ENCODE data around the gene NFKBIA.
"Not testable (repeated sequence)": the region's sequence is repeated elsewhere in the genome, so short reads cannot be mapped to it uniquely, and the experiment has no call there.

Gene NFKBIA

DNA sequence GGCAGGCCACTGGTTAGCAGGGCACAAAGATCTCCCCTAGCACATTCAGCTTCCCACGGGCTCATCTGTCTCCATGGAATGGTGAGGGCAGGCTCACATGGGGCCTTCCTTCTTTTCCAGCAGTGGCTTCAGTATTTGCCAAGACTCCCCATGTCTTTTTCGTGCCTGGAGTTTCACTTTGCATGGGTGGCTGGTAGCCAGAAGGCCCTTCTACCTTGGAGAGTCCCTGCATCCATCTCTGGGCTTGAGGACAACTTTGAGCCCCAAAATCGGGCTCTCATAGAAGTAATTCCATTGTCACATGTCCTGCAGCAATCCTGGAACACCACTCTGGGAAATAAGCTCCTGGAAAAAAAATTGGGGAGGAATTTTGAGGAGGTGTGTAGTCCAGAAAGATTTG, 42.1 kb downstream of the NFKBIA start:
- Histone ChIP-seq H3K36me3 (no peaks in the 10 kb centered on the region), H3K27ac (no peak overlapping the region), H3K27me3 (no peaks in the 10 kb centered on the region), H3K4me1 (ENCODE audit: control insufficient read depth in 1 of 2, insufficient read depth in 1 of 2, low read depth in 1 of 2, low read length in 1 of 2) (peaks cover 16% of the 10 kb centered on the region in 2 experiments), H3K4me3 (ENCODE audit: low read depth in 1 of 2, low read length in 1 of 2) (no peak overlapping the region), H3K9me3 (no peaks in the 10 kb centered on the region)
- TF ChIP-seq, protein P1, sequence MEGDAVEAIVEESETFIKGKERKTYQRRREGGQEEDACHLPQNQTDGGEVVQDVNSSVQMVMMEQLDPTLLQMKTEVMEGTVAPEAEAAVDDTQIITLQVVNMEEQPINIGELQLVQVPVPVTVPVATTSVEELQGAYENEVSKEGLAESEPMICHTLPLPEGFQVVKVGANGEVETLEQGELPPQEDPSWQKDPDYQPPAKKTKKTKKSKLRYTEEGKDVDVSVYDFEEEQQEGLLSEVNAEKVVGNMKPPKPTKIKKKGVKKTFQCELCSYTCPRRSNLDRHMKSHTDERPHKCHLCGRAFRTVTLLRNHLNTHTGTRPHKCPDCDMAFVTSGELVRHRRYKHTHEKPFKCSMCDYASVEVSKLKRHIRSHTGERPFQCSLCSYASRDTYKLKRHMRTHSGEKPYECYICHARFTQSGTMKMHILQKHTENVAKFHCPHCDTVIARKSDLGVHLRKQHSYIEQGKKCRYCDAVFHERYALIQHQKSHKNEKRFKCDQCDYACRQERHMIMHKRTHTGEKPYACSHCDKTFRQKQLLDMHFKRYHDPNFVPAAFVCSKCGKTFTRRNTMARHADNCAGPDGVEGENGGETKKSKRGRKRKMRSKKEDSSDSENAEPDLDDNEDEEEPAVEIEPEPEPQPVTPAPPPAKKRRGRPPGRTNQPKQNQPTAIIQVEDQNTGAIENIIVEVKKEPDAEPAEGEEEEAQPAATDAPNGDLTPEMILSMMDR (IDR thresholded peaks at IDR 0.05) = no peak

DNA sequence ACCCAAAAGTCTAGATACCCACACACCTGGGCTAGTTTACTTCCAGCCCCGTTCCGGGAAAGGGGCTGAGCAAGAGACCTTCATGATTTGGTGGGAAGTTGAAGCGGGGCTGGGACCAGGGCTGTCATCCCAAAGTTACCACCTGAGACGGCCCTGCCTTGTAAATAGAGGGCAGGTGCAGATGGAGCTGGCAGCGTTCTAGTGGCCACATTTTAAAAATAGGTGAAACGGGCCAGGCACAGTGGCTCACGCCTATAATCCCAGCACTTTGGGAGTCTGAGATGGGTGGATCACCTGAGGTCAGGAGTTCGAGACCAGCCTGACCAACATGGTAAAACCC, 43.4 kb downstream of the NFKBIA start:
- Histone ChIP-seq H3K4me3 (ENCODE audit: low read depth in 1 of 2, low read length in 1 of 2) (no peak overlapping the region), H3K36me3 (no peaks in the 10 kb centered on the region), H3K9me3 (no peaks in the 10 kb centered on the region), H3K27ac (no peak overlapping the region), H3K4me1 (ENCODE audit: control insufficient read depth in 1 of 2, insufficient read depth in 1 of 2, low read depth in 1 of 2, low read length in 1 of 2) (peaks cover 4 to 6% of the 10 kb centered on the region in 2 experiments), H3K27me3 (no peaks in the 10 kb centered on the region)
- TF ChIP-seq, protein P1 (IDR thresholded peaks at IDR 0.05) = no peak

DNA sequence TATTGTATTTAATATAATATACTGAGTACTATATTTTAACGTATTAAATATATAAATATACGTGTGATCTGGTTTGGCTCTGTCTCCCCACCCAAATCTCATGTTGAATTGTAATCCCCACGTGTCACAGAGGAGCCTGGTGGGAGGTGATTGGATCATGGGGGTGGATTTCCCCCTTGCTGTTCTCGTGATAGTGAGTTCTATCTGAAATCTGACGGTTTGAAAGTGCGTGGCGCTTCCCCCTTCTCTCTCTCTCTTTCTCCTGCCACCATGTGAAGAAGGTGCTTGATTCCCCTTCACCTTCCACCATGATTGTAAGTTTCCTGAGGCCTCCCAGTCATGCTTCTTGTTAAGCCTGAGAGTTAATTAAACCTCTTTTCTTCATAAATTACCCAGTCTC, 44.9 kb downstream of the NFKBIA start:
- not testable (repeated sequence) for H3K4me3 ChIP-seq (ENCODE audit: low read depth in 1 of 2, low read length in 1 of 2); H3K27ac ChIP-seq; H3K36me3 ChIP-seq; H3K9me3 ChIP-seq; H3K4me1 ChIP-seq (ENCODE audit: control insufficient read depth in 1 of 2, insufficient read depth in 1 of 2, low read depth in 1 of 2, low read length in 1 of 2); H3K27me3 ChIP-seq

DNA sequence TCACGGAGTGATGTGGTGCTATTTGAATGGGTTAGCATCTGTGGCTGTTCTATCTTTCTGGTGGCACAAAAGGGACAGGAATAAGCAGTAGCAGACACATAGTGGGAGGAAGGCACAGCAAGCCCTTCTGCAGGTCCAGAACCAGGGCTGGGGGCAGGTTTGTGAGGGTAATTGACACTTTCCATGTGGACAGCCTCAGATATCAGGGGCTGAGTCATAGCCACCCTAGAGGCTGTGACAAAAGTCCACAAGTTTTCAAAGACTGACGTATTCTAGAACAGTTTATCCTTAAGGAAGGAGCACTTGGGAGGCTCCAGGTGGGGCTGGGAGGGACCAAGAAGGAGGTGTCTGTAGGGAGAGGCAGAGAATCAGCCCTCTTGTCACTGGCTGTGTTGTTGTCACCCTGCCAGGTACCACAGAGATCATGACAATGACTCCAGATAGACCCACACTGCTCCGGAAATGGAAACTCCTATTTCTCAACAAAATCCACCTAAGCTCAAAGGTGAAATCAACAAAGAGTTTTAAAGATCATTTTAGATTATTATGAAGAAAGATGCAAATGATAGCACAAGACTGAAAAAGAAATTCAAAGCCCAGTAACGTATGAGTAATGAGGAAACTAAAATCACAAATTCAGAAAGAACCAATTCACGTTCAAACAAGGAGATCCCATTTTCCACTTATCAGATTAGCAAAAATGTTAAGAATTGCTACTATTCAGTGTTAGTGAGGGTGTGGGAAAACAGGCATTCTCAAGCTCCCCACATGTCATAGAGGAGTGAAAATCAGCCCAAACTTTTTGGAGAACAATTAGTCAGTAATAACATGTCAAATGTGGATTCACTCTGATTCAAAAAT, 48.3 kb downstream of the NFKBIA start:
- no peak overlapping the region for H3K4me3 ChIP-seq (ENCODE audit: low read depth in 1 of 2, low read length in 1 of 2)
- no peaks in the 10 kb centered on the region for H3K27me3 ChIP-seq
- peaks cover 21 to 24% of the 10 kb centered on the region in 2 experiments for H3K4me1 ChIP-seq (ENCODE audit: control insufficient read depth in 1 of 2, insufficient read depth in 1 of 2, low read depth in 1 of 2, low read length in 1 of 2)
- H3K9me3 ChIP-seq = no peaks in the 10 kb centered on the region
- H3K27ac ChIP-seq = no peak overlapping the region
- TF ChIP-seq, protein P1 (IDR thresholded peaks at IDR 0.05) = no peak
- H3K36me3 ChIP-seq = no peaks in the 10 kb centered on the region

DNA sequence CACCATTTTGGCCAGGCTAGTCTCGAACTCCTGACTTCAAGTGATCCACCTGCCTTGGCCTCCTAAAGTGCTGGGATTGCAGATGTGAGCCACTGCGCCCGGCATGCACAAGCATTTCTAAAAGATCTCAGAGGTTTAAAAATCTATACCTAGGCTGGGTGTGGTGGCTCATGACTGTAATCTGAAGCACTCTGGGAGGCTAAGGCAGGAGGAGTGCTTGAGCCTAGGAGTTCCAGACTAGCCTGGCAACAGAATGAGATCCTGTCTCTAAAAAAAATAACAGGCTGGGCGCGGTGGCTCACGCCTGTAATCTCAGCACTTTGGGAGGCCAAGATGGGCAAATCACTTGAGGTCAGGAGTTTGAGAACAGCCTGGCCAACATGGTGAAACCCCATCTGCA, 49.3 kb downstream of the NFKBIA start:
- not testable (repeated sequence) for H3K9me3 ChIP-seq; H3K27ac ChIP-seq; H3K36me3 ChIP-seq; H3K27me3 ChIP-seq; H3K4me3 ChIP-seq (ENCODE audit: low read depth in 1 of 2, low read length in 1 of 2)
- H3K4me1 ChIP-seq (ENCODE audit: control insufficient read depth in 1 of 2, insufficient read depth in 1 of 2, low read depth in 1 of 2, low read length in 1 of 2) = peaks cover 21 to 24% of the 10 kb centered on the region in 2 experiments

DNA sequence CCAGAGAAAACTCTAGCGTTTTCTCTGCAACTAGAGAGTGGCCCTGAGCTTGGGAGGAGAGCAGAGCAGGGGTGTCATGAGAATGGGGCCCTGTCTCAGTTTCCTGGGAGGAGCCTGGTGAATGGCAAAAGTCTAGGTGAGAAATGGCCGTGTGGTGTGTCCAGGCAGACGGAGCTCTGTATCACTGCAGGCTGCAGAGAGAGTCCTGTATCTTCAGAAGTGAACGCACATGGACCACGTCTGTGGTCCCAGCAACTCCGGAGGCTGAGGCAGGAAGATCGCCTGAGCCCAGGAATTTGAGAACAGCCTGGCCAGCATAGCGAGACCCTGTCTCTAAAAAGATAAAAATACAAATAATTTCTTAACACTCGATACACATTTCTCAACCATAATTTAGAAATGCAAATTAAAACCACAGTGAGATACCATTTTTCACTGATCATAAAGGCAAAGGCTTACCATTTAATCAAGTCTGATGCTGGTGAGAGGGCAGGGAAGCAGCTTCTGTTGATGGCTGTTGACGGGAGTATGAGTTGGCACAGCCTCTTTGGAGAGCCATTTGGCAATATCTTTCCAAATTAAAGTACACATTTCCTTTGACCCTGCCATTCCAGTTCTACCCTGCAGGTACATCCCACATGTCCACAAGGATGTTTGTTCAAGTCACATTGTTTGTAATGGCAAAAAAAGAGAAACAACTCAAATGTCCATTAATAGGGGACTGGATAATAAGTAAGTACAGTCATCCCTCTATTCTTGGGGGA, 51.0 kb downstream of the NFKBIA start:
- H3K4me1 ChIP-seq (ENCODE audit: control insufficient read depth in 1 of 2, insufficient read depth in 1 of 2, low read depth in 1 of 2, low read length in 1 of 2) = peaks cover 21 to 24% of the 10 kb centered on the region in 2 experiments
- no peak overlapping the region for H3K27ac ChIP-seq
- H3K27me3 ChIP-seq = no peaks in the 10 kb centered on the region
- no peaks in the 10 kb centered on the region for H3K36me3 ChIP-seq
- no peaks in the 10 kb centered on the region for H3K9me3 ChIP-seq
- TF ChIP-seq, protein P1 (IDR thresholded peaks at IDR 0.05) = no peak
- H3K4me3 ChIP-seq (ENCODE audit: low read depth in 1 of 2, low read length in 1 of 2) = no peak overlapping the region

Data from neutrophil (primary cell).